GM19238 (cell line): ENCODE data around the gene COX6B1.
"Not testable (repeated sequence)": the region's sequence is repeated elsewhere in the genome, so short reads cannot be mapped to it uniquely, and the experiment has no call there.

Experiments
- DNase-seq: peaks from one replicate; pipeline ENCODE4 v3.0.0; 2011; ENCODE audit warnings: low spot score; ENCODE audit not compliant: insufficient read length

Gene COX6B1

GRCh38 chr19:35633727-35634440 is 14.2 kb upstream of the COX6B1 start:
- DNase-seq = no peak

- DNase-seq = no peak
These were observed 11.5 kb upstream of the COX6B1 start for GRCh38 chr19:35636651-35637050.

- DNase-seq = no peak
These were observed 11.0 kb upstream of the COX6B1 start for GRCh38 chr19:35637165-35637564.

GRCh38 chr19:35639321-35639639 is 8.8 kb upstream of the COX6B1 start:
- no peak for DNase-seq

GRCh38 chr19:35639863-35640262 is 8.3 kb upstream of the COX6B1 start:
- DNase-seq = no peak

- DNase-seq = no peak
These were observed 6.5 kb upstream of the COX6B1 start, which contains the start of gene ETV2 for GRCh38 chr19:35641515-35642151. Gene ETV2, plus strand, starts transcription at chr19:35641745. Its CDS starts 716 bp downstream, at chr19:35642461.

- DNase-seq = no peak
These were observed 5.8 kb upstream of the COX6B1 start for GRCh38 chr19:35642312-35642711.

GRCh38 chr19:35642798-35643254 is 5.3 kb upstream of the COX6B1 start:
- no peak for DNase-seq

- peak; percentile 88 for DNase-seq
These were observed 4.6 kb upstream of the COX6B1 start for GRCh38 chr19:35643255-35644205.

GRCh38 chr19:35644206-35644986 is 3.7 kb upstream of the COX6B1 start:
- peak; percentile 95 for DNase-seq

- DNase-seq = peak; percentile 35
These were observed 3.0 kb upstream of the COX6B1 start for GRCh38 chr19:35644987-35645679.

GRCh38 chr19:35645680-35646511 is 2.2 kb upstream of the COX6B1 start:
- no peak for DNase-seq

- DNase-seq = no peak
These were observed 2.5 kb downstream of the COX6B1 start for GRCh38 chr19:35650581-35650980.

- not testable (repeated sequence) for DNase-seq
These were observed 6.7 kb downstream of the COX6B1 start for GRCh38 chr19:35654828-35655227.

GRCh38 chr19:35655600-35655999 is 7.5 kb downstream of the COX6B1 start:
- no peak for DNase-seq

GRCh38 chr19:35656700-35657099 is 8.6 kb downstream of the COX6B1 start:
- DNase-seq = no peak

GRCh38 chr19:35657904-35658700 is 10.0 kb downstream of the COX6B1 start:
- no peak for DNase-seq

GRCh38 chr19:35661995-35662340 is 13.8 kb downstream of the COX6B1 start:
- no peak for DNase-seq

GRCh38 chr19:35663981-35664380 is 15.9 kb downstream of the COX6B1 start:
- DNase-seq = no peak
